LNCaP clone FGC (cell line): ENCODE results near the gene SPEN.
"Not testable (repeated sequence)": the region's sequence is repeated elsewhere in the genome, so short reads cannot be mapped to it uniquely, and the experiment has no call there.

Experiments
- DNase-seq: peaks from one replicate; pipeline ENCODE4 v3.0.0-alpha.2; 2011; ENCODE audit warnings: low read depth
- H3K4me3 ChIP-seq: 2 replicates; pipeline ENCODE4 v1.5.1; 2011; ENCODE audit warnings: mild to moderate bottlenecking, low read depth, low read length, control low read depth
- TF ChIP-seq, protein P1 (sequence below): IDR thresholded peaks from 2 replicates; pipeline ENCODE4 v1.5.1; 2012; ENCODE audit warnings: mild to moderate bottlenecking; ENCODE audit not compliant: control insufficient read depth, insufficient read depth; ENCODE audit errors: extremely low read depth

SPEN gene

DNA sequence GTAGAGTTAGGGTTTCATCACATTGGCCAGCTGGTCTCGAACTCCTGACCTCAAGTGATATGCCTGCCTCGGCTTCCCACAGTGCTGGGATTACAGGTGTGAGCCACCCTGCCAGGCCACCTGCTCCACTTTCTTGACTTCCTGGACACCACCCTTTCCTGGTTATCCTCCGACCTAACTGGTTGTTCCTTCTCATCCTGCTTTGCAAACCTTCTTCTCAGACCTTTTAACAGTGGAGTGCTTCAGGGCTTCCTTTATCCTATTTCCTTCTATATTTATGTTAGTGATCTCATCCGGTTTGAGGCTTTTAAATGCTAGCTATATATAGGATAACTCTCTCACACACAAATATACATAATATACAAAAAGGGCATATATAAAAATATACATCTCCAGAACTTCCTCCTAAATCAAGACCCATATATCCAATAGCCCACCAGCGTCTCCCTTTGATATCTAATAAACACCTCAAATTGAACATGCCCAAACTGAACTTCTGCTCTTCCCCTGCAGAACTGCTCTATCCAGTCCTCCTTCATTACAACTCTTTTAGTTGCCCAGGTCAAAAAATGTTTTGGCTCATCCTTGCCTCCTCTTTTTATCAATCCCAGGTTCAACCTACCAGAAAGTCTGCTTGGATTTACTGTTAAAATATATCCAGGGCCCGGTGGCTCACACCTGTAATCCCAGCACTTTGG, 20.5 kb upstream of the SPEN start:
- TF ChIP-seq, protein P1, sequence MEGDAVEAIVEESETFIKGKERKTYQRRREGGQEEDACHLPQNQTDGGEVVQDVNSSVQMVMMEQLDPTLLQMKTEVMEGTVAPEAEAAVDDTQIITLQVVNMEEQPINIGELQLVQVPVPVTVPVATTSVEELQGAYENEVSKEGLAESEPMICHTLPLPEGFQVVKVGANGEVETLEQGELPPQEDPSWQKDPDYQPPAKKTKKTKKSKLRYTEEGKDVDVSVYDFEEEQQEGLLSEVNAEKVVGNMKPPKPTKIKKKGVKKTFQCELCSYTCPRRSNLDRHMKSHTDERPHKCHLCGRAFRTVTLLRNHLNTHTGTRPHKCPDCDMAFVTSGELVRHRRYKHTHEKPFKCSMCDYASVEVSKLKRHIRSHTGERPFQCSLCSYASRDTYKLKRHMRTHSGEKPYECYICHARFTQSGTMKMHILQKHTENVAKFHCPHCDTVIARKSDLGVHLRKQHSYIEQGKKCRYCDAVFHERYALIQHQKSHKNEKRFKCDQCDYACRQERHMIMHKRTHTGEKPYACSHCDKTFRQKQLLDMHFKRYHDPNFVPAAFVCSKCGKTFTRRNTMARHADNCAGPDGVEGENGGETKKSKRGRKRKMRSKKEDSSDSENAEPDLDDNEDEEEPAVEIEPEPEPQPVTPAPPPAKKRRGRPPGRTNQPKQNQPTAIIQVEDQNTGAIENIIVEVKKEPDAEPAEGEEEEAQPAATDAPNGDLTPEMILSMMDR: no peak
- no peak overlapping the region for H3K4me3 ChIP-seq
- no peak for DNase-seq

DNA sequence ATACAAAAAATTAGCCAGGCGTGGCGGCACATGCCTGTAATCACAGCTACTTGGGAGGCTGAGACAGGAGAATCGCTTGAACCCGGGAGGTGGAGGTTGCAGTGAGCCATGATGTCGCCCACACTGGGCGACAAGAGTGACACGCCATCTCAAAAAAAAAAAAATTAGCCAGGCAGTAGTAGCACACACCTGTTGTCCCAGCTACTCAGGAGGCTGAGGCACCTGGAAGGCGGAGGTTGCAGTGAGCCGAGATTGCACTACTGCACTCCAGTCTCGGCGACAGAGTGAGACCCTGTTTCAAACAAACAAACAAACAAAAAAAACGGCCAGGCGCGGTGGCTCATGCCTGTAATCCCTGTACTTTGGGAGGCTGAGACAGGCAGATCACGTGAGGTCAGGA, 19.9 kb upstream of the SPEN start:
- not testable (repeated sequence) for DNase-seq

DNA sequence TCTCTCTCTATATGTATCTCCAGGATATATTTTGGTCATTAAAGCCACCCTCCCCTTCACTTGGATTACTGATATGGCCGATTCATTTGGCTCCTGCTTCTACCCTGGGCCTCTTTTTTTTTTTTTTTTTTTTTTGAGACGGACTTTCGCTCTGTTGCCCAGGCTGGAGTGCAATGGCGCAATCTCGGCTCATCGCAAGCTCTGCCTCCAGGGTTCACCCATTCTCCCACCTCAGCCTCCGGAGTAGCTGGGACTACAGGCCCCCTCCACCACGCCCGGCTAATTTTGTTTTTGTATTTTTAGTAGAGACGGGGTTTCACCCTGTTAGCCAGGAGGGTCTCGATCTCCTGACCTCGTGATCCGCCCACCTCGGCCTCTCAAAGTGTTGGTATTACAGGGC, 18.6 kb upstream of the SPEN start:
- not testable (repeated sequence) for H3K4me3 ChIP-seq, DNase-seq

More for the DNA sequence above, 19.9 kb upstream of the SPEN start:
- not testable (repeated sequence) for H3K4me3 ChIP-seq

DNA sequence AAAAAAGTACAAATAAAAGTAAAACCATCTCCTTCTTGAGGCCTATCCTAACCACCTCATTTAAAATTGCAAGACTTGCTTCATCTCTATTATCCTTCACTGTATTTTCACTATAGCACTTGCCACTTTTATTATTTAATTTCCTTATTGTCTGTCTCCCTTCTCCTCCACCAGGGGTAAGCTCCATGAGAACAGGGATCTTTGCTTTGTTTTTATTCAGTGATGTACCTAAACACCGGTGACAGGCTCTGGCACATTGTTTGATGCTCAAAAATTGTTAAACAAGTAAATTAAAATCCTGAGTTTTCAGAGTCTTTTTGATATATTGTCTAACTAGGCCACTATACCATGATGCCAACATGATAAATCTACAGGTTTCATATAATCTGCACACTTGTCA, 17.2 kb upstream of the SPEN start:
- H3K4me3 ChIP-seq: no peak overlapping the region
- DNase-seq: no peak
- TF ChIP-seq, protein P1: no peak

DNA sequence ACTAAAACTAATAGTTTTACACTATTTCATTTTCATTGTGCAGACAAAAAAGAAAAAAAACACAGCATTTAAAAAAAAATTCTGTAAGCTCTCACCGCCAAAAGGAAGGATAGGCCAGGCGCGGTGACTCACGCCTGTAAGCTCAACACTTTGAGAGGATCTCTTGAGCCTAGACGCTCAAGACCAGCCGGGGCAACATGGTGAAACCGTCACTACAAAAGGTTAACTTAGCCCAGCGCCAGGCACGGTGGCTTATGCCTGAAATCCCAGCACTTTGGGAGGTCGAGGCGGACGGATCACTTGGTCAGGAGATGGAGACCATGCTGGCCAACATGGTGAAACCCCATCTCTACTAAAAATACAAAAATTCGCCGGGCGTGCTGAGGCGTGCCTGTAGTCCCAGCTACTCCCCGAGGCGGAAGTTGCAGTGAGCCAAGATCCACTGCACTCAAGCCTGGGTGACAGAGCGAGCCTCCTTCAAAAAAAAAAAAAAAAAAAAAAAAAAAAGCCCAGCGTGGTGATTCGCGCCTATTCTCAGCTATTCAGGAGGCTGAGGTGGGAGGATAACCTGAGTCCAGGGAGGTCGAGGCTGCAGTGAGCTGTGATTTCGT, 14.3 kb upstream of the SPEN start:
- TF ChIP-seq, protein P1: no peak
- peak overlapping the region; percentile 63 for H3K4me3 ChIP-seq
- DNase-seq: no peak

DNA sequence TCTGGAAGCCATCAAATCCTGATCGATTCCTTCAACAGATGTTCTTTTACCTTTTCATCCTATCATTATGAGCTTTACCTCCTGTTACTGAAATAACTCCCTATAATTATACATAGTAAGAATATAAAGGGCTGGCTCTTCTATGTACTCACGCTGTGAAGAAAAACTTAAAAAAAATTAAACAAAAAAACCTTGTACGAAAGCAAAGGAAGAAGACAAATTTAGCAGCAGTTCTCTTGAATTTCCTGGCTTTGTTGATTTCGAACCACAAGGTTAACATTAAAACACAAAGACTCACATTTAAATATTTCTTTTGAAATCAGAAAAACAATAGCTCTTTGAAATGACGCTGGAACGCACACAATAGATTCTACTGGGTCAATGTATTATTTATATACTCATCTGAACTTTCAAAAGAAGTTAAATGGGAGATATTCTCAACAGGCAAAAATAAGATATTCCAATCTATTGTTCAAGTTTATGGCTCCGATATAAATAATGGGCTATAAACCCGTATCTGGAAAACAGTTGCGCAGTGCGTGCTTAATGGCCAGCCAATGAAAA, 13.6 kb upstream of the SPEN start:
- TF ChIP-seq, protein P1: no peak
- DNase-seq: no peak
- H3K4me3 ChIP-seq: peak overlapping the region; percentile 63

DNA sequence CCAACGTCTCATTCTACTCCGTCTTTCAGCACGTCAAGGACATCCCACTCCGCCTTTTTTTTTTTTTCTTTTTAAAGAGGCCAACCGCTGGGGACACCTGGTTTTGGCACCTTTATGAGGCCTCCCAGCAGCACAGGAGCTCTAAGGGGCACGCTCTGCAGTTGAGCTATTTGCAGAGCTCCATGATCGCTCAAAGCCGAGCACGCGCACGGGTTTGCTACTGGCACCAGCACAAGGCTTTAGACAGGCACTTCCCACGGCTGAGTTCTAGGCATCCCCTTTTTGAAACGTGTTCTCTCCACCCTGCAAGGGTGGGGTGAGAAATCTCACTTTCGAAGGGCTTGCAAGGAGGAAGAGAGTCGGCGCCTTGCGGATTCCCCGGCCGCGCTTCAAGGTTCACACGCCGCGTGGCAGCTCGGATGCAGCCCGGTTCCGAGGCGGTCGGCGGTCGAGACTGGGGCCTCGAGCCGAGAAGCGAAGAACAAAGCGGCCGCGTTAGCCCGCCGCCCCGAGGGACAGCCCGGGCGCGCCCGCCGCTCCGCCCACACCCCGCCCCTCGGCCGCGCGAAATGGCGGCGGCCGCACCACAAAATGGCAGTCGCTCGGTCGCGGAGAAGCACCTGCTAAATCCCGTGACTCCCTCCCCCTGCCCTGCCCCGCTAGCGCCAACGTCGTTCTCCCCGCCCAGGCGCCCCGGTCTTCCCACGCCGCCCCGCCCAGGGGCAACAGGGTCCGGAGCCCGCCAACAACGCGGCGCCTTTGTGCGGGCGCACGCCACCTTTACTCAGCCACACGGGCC, 12.9 kb upstream of the SPEN start:
- TF ChIP-seq, protein P1: no peak
- DNase-seq: peak; percentile 88
- peak overlapping the region; percentile 63 for H3K4me3 ChIP-seq
